Nucleus accumbens (tissue), 56 donors: ENCODE data around the gene DBN1.
A peak's percentile ranks its signal among the peaks of the same experiment; 100 is the strongest.

Experiments
- DNase-seq, 56 donors: peaks; one replicate each; lab custom pipeline; 2025; lab: John Stamatoyannopoulos, UW

The DBN1 gene

GRCh38 chr5:177476531-177477233 is 3.2 kb upstream of the DBN1 start:
- DNase-seq: no peak

- peak in 8 of 56 donors; percentile 18 to 45 (median 33) for DNase-seq
Observed at GRCh38 chr5:177475563-177476427, 2.4 kb upstream of the DBN1 start.

- no peak for DNase-seq
Observed at GRCh38 chr5:177474846-177475562, 1.6 kb upstream of the DBN1 start.

- no peak for DNase-seq
Observed at GRCh38 chr5:177474002-177474476, 605 bp upstream of the DBN1 start.

- peak in 1 of 56 donors; percentile 32 for DNase-seq
Observed at GRCh38 chr5:177472460-177473442, 683 bp downstream of the DBN1 start.

- no peak for DNase-seq
Observed at GRCh38 chr5:177471610-177472356, 1.7 kb downstream of the DBN1 start.

GRCh38 chr5:177470759-177471536 is 2.5 kb downstream of the DBN1 start:
- no peak for DNase-seq

GRCh38 chr5:177469750-177470525 is 3.5 kb downstream of the DBN1 start:
- DNase-seq: no peak

GRCh38 chr5:177468685-177469628 is 4.5 kb downstream of the DBN1 start:
- DNase-seq: peak in 46 of 56 donors; percentile 18 to 88 (median 64)

GRCh38 chr5:177468329-177468684 is 5.1 kb downstream of the DBN1 start:
- DNase-seq: no peak

GRCh38 chr5:177467436-177467835 is 6.0 kb downstream of the DBN1 start:
- no peak for DNase-seq

- DNase-seq: no peak
Observed at GRCh38 chr5:177466861-177467260, 6.6 kb downstream of the DBN1 start.

- DNase-seq: no peak
Observed at GRCh38 chr5:177465044-177465443, 8.4 kb downstream of the DBN1 start.

- DNase-seq: peak in 6 of 56 donors; percentile 17 to 49 (median 30)
Observed at GRCh38 chr5:177462021-177462670, 11.3 kb downstream of the DBN1 start.

- no peak for DNase-seq
Observed at GRCh38 chr5:177459819-177460628, 13.4 kb downstream of the DBN1 start.
